Germinal center (tissue), 1 donor: ENCODE data around the gene SLC26A5.
"Not testable (repeated sequence)": the region's sequence is repeated elsewhere in the genome, so short reads cannot be mapped to it uniquely, and the experiment has no call there.

Experiments
- DNase-seq: peaks from one replicate; pipeline ENCODE4 v3.0.0; 2012; ENCODE audit warnings: mixed read lengths, low spot score

Gene SLC26A5

GRCh38 chr7:103446049-103446520 is at the start of gene SLC26A5:
Gene SLC26A5, minus strand, starts transcription at chr7:103446207. Its CDS starts 24,693 bp downstream, at chr7:103421514.
- DNase-seq: peak; percentile 60

- DNase-seq: no peak
Observed at GRCh38 chr7:103487419-103487818, 41.4 kb upstream of the SLC26A5 start.

- not testable (repeated sequence) for DNase-seq
Observed at GRCh38 chr7:103486873-103487272, 40.9 kb upstream of the SLC26A5 start.

GRCh38 chr7:103480771-103481170 is 34.8 kb upstream of the SLC26A5 start:
- no peak for DNase-seq

- DNase-seq: no peak
Observed at GRCh38 chr7:103474956-103475355, 28.9 kb upstream of the SLC26A5 start.

- DNase-seq: no peak
Observed at GRCh38 chr7:103469095-103469948, 23.3 kb upstream of the SLC26A5 start.

- DNase-seq: no peak
Observed at GRCh38 chr7:103466814-103467213, 20.8 kb upstream of the SLC26A5 start.

GRCh38 chr7:103462358-103462757 is 16.4 kb upstream of the SLC26A5 start:
- DNase-seq: no peak

- peak; percentile 65 for DNase-seq
Observed at GRCh38 chr7:103447073-103447960, 1.3 kb upstream of the SLC26A5 start.

- peak; percentile 15 for DNase-seq
Observed at GRCh38 chr7:103445228-103446048, 569 bp downstream of the SLC26A5 start.

- DNase-seq: no peak
Observed at GRCh38 chr7:103439661-103440060, 6.3 kb downstream of the SLC26A5 start.

- DNase-seq: no peak
Observed at GRCh38 chr7:103437623-103438022, 8.4 kb downstream of the SLC26A5 start.

- no peak for DNase-seq
Observed at GRCh38 chr7:103432712-103433111, 13.3 kb downstream of the SLC26A5 start.

GRCh38 chr7:103425177-103425576 is 20.8 kb downstream of the SLC26A5 start:
- DNase-seq: no peak

- no peak for DNase-seq
Observed at GRCh38 chr7:103423467-103424179, 22.4 kb downstream of the SLC26A5 start.

GRCh38 chr7:103420857-103421384 is 25.1 kb downstream of the SLC26A5 start:
- no peak for DNase-seq

- DNase-seq: no peak
Observed at GRCh38 chr7:103418241-103418640, 27.8 kb downstream of the SLC26A5 start.

- DNase-seq: no peak
Observed at GRCh38 chr7:103413407-103413806, 32.6 kb downstream of the SLC26A5 start.

- no peak for DNase-seq
Observed at GRCh38 chr7:103412151-103412550, 33.9 kb downstream of the SLC26A5 start.

- not testable (repeated sequence) for DNase-seq
Observed at GRCh38 chr7:103405789-103406613, 40.0 kb downstream of the SLC26A5 start.
